ENCODE measurements around the gene CEP152.

DNA sequence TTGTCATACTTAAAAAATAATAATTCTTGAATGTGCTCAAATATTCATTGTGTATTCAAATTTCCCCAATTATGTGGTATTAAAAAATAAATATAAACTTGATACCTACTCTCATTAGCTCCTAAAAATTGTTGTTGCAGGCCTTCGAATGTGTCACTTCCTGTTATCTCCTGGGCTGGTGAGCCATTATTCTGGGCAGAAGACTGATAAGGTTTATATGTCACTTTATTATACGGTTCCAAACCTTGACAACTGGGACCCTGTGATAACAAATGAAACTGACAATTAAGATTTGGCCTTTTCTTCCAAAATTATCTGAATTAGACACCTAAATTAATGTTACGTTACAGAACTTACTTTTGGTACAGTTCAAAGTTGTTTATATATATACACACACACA lies 15.0 kb downstream of the CEP152 start:
- TF ChIP-seq, protein P1, sequence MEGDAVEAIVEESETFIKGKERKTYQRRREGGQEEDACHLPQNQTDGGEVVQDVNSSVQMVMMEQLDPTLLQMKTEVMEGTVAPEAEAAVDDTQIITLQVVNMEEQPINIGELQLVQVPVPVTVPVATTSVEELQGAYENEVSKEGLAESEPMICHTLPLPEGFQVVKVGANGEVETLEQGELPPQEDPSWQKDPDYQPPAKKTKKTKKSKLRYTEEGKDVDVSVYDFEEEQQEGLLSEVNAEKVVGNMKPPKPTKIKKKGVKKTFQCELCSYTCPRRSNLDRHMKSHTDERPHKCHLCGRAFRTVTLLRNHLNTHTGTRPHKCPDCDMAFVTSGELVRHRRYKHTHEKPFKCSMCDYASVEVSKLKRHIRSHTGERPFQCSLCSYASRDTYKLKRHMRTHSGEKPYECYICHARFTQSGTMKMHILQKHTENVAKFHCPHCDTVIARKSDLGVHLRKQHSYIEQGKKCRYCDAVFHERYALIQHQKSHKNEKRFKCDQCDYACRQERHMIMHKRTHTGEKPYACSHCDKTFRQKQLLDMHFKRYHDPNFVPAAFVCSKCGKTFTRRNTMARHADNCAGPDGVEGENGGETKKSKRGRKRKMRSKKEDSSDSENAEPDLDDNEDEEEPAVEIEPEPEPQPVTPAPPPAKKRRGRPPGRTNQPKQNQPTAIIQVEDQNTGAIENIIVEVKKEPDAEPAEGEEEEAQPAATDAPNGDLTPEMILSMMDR (IDR thresholded peaks at IDR 0.05; ENCODE audit: low read length) = no peak
- TF ChIP-seq EZH2 (optimal IDR thresholded peaks at IDR 0.05; ENCODE audit: low read depth, low read length) = no peak
- no peak for TF ChIP-seq EZH2phosphoT487 (IDR thresholded peaks at IDR 0.05; ENCODE audit: low read length)

Measured in MM.1S (cell line).